Activated CD8-positive, alpha-beta memory T cell treated with anti-CD3 and anti-CD28 coated beads for 1 hour (primary cell): ENCODE measurements around the gene CEP85L.

Experiments used
- DNase-seq, 2 donors: peaks; one replicate each; pipeline ENCODE4 v3.0.0-alpha.2; 2020; ENCODE audit warnings: low read depth in 1 of 2; ENCODE audit errors: extremely low read depth in 1 of 2

The CEP85L gene

GRCh38 chr6:118661831-118662230, 10.4 kb upstream of the CEP85L start:
- DNase-seq: no peak

GRCh38 chr6:118660218-118660569, 8.8 kb upstream of the CEP85L start:
- DNase-seq: peak; percentile 23 to 46

- DNase-seq: no peak
Observed at GRCh38 chr6:118659513-118660217, 8.3 kb upstream of the CEP85L start.

- no peak for DNase-seq
Observed at GRCh38 chr6:118656847-118657451, 5.6 kb upstream of the CEP85L start.

- no peak for DNase-seq
Observed at GRCh38 chr6:118652051-118652615, 742 bp upstream of the CEP85L start.

DNA sequence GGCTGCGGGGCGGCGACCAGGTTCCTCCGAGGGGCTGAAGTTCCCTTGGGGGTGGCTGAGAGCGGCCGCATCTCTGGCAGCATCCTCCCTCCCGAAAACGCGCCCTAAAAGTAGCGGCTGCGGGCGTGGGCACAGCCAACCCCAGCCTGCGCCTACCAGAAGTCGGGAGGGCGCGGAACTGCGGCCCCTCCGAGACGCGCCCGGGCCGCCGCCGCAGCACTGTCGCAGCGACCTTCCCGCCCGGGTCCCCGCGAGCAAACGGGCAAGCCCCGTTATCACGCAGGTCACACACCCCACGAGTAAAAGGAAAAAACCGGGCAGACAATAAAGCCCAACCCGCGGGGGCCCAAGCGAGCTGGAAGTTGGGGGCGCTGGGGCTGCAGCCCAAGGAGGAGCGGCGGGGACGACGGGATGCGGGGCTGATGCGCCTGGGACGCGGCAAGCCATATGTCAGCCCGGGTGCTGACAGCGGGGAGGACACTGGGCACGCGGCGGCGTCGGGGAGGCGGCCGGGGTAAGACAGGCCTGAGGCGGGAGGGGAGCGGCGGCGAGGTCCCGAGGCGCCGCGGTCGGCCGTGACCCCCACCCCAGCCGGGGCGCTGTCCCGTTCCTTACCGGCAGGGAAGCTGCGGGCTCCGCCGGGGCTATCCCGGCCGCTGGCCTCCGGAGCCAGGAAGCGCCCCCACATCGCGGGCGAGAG, 659 bp downstream of the CEP85L start:
- DNase-seq: peak in 1 of 2 donors; percentile 8

DNA sequence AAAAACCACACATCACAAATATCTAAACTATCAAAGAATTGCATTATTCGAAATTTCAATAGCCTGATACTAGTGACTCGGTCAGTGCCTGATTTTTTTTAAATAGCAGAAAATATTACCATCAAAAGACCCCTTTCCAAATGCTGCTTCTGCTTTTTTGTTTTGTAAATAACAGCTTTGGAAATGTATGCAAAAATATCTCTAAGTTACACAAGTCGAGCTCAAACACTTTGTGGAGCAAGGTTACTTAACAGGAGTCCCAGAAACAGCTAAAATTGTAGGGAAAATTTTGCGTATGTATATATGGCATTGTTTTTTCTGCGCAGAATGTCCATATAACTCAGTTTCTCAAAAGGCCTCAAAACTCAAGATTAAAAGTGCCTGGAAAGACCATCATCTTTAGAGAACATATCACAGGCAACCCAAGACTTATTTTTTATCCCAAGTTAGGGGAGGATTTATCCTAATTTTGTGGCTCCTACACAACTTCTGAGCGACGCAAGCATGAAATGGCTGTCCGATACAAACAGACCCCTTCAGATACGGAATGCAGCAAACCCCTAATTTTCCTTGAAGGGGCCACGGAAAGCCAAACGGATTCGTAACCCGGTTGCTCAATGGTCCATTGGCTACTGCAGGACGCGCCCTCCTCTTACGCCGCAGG, 1.3 kb downstream of the CEP85L start:
- no peak for DNase-seq

GRCh38 chr6:118648866-118649554, 2.4 kb downstream of the CEP85L start:
- no peak for DNase-seq

GRCh38 chr6:118646977-118647376, 4.4 kb downstream of the CEP85L start:
- no peak for DNase-seq

DNA sequence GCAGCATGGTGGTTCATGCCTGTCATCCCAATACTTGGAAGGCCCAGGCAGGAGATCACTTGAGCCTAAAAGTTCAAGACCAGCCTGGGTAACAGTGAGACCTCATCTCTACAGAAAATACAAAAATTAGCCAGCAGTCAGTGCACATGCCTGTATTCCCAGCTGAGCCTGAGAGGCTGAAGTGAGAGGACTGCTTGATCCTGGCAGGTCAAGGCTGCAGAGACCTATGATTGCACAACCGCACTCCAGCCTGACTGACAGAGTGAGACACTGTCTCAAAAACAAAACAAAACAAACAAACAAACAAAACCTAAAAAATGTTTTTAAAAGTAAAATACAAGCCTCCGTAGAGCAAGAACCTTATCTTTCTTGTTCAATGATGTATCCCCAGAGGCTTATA, 6.0 kb downstream of the CEP85L start:
- no peak for DNase-seq

- no peak for DNase-seq
Observed at GRCh38 chr6:118644007-118644406, 7.4 kb downstream of the CEP85L start.

DNA sequence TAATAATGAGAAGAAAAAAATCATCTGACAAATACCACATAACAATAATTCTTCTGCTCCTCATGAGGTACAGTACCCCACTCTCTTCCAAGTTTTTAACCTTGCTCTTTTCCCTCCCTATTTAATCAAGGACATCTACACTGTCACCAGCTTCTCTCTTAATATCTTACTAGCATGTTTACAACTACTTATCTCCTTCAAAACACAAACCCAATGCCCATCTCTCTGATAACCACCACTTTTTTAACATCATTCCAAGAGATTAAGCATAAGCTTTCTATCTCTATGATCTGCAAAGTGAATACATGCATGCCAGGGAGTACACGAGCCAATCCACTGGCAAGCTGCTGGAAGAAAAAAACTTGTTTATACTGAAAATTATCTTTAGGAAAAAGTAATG, 10.3 kb downstream of the CEP85L start:
- no peak for DNase-seq

- DNase-seq: no peak
Observed at GRCh38 chr6:118639054-118639964, 12.1 kb downstream of the CEP85L start.

DNA sequence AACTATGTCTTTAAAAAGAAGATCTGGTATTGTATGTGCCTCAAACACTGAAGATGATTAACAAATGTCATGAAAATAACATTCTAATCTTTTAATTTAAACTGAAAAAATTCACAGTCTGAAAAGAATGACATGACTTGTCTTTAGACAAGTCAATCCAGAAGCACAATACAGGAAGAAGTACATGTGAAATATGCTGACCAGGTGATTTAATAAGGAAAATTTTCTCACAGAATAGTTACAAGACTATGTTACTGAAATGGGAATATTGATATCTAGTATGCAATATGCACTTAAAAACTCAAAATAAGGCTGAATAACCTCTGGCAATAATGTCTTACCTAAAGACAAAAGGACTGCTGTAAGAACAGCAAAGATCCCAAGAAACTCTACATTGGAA, 13.1 kb downstream of the CEP85L start:
- no peak for DNase-seq

- DNase-seq: no peak
Observed at GRCh38 chr6:118635909-118636735, 15.3 kb downstream of the CEP85L start.

GRCh38 chr6:118632359-118632758, 19.0 kb downstream of the CEP85L start:
- no peak for DNase-seq

- DNase-seq: no peak
Observed at GRCh38 chr6:118630923-118631322, 20.5 kb downstream of the CEP85L start.

DNA sequence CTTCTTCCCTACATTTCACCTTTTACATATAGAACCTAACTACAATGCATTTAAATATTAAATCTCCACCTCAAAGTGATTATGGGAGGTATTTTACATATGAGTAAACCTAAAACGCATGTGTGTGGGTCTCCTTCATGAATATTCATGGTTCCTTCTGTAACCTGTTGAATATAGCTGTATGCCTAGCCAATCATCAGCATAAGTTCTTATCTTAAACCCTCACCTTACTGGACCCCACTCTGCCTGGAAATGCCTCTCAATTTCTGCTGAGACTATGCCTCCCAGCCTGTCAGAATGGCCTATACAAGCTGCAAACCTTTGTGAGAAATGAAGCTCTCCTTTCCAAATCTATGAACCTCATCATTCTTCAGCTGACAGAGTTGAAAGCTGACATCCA, 21.3 kb downstream of the CEP85L start:
- no peak for DNase-seq

DNA sequence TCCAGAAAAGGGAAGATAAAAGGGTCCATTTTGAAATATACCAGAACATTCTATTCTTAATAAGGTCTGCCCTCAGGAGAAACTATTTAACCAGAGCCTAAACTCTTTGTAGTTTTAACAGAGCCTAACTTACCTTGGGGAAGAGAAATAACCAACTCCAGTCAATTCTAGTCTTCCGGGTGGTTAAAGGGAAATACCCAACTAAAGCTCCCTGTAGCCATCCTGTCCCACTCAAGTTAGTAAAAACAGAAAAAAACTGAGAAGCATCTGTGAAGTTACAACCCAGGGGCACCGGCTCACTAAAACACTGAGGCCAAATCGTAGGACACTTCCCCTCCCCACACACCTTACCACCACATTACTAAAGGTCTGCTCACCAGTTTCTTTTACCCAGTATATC, 23.7 kb downstream of the CEP85L start:
- no peak for DNase-seq
